Psoas muscle (tissue), 8 donors: ENCODE results near the gene IQCK. TPM values are rescaled to one million over a fixed set of nuclear protein-coding genes. Genes with fewer than 3 reads are reported as not detected.

Source experiments
- ATAC-seq, 4 donors: fragments of 200-7000 bp; cut with Tn5 transposase; one replicate each; pipeline ENCODE4 v1.9.1; 2020; ENCODE audit warnings: moderate library complexity in 3 of 4, mild to moderate bottlenecking in 2 of 4
- DNase-seq, 2 donors: peaks; one replicate each; pipeline ENCODE4 v3.0.0-alpha.2; 2020
- H3K27ac ChIP-seq: fragments of 200-600 bp; one replicate; pipeline ENCODE4 v1.8.0; 2022
- H3K27me3 ChIP-seq, 3 donors: fragments of 200-600 bp in 1 of 3; one replicate each; pipeline versions ENCODE4 v1.6.1 to v1.8.0; 2013 to 2022; ENCODE audit warnings: low read length in 2 of 3, mild to moderate bottlenecking in 2 of 3, moderate library complexity in 1 of 3; ENCODE audit not compliant: insufficient read depth in 3 of 3
- H3K36me3 ChIP-seq, 2 donors: fragments of 200-600 bp in 1 of 2; one replicate each; pipeline versions ENCODE4 v1.6.1 to v1.8.0; 2013 to 2022; ENCODE audit warnings: low read depth in 1 of 2, mild to moderate bottlenecking in 1 of 2, moderate library complexity in 1 of 2; ENCODE audit not compliant: insufficient read depth in 1 of 2
- H3K4me1 ChIP-seq: fragments of 200-600 bp; one replicate; pipeline ENCODE4 v1.8.0; 2022
- H3K4me3 ChIP-seq: fragments of 200-600 bp; one replicate; pipeline ENCODE4 v1.8.0; 2022; ENCODE audit warnings: mild to moderate bottlenecking
- H3K9me3 ChIP-seq: fragments of 200-600 bp; one replicate; pipeline ENCODE4 v1.8.0; 2022
- WGBS, 3 donors: extraction: QIAGEN DNeasy Blood & Tissue Kit; methylation state at CpG; one replicate each; pipeline versions ENCODE4 v1.1.6 to v1.1.7; 2013; 5-methylcytosine and 5-hydroxymethylcytosine counted together
- intact Hi-C, 2 donors: fragments of 100-400 bp; cut with DNase I; formaldehyde crosslinking; loops; one replicate each; pipeline versions ENCODE4 v1.11.0 to v1.14.2; 2022
- polyA plus RNA-seq, 3 donors: library from polyadenylated mRNA; stranded (reverse); fragments of 200-250 nt; gene quantifications; one replicate each; pipeline ENCODE4 v1.2.3, GENCODE V29; 2013
- total RNA-seq, 4 donors: library from RNA; stranded (reverse); fragmentation: NEBNext Ultra II Directional in 2 of 4; extraction: Animal tissue kit (Norgen Biotek cat#: 25700) in 2 of 4; gene quantifications; one replicate each; pipeline versions ENCODE4 v1.2.1 to v1.2.4, GENCODE V29; 2021 to 2023
- TF ChIP-seq, protein P1 (sequence below): fragments of 200-600 bp; IDR thresholded peaks from one replicate; pipeline ENCODE4 v1.8.0; 2022; ENCODE audit warnings: antibody characterized with exemption
- donor health status: healthy with polysubstance abuse.
- donor health status: DM: no; HTN: no; CAD: no; lungs with moderate emphysema.
- donor health status: Bipolar disorder and iron deficiency.
- donor health status: healthy.
- donor health status: DM: yes; HTN: yes; CAD: no.
- donor health status: DM: no; HTN: no; CAD: no.
- donor health status: DM: no; HTN: no; CAD: no.
- donor health status: DM: yes; HTN: yes; CAD: no.

IQCK gene
- total and polyA plus RNA-seq, 7 donors = 4.3 to 9.9 (median 6.3) TPM

DNA sequence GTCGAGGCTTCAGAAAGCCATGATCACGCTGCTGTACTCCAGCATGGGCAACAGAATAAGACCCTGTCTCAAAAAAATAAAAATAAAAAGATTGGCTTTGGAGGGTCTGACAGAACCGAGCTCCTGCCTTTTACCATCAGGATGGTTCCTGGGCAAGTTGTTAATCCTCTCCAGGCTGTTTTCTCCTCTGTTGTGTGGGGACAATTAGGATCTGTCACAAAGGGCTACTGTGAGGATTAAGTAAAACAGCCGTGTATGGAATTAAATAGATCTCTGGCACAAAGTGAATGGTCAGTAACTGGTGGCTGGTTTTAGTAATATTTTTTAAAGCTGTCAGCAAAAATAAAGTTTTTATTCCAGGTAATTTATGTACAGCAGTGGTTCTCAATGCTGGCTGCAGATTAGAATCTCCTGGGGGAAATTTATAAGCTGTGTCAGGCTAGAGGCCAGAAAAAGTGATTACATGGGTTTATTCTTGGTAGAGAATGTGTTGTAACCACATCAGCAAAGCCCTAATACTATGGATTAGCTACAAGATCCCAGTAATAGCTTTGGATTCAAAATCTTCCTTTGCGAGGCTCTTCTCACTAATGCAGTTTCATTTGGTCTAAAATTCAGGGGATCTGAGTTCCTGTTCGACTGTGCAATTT is 119.4 kb downstream of the IQCK start:
- Histone ChIP-seq H3K4me1 (peaks cover 59% of the 10 kb centered on the region), H3K9me3 (no peaks in the 10 kb centered on the region), H3K27ac (peak overlapping the region; percentile 89), H3K36me3 (no peaks in the 10 kb centered on the region), H3K27me3 (no peaks in the 10 kb centered on the region), H3K4me3 (no peak overlapping the region)
- 45 to 62% (median 55%) methylated on average over 6 of the region's 6 CpGs for WGBS, 3 donors
- intact Hi-C loops = no loop called here
- TF ChIP-seq, protein P1, sequence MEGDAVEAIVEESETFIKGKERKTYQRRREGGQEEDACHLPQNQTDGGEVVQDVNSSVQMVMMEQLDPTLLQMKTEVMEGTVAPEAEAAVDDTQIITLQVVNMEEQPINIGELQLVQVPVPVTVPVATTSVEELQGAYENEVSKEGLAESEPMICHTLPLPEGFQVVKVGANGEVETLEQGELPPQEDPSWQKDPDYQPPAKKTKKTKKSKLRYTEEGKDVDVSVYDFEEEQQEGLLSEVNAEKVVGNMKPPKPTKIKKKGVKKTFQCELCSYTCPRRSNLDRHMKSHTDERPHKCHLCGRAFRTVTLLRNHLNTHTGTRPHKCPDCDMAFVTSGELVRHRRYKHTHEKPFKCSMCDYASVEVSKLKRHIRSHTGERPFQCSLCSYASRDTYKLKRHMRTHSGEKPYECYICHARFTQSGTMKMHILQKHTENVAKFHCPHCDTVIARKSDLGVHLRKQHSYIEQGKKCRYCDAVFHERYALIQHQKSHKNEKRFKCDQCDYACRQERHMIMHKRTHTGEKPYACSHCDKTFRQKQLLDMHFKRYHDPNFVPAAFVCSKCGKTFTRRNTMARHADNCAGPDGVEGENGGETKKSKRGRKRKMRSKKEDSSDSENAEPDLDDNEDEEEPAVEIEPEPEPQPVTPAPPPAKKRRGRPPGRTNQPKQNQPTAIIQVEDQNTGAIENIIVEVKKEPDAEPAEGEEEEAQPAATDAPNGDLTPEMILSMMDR = no peak
- DNase-seq (no peak), ATAC-seq (peak in 3 of 4 donors; percentile 34 to 41 (median 38))

DNA sequence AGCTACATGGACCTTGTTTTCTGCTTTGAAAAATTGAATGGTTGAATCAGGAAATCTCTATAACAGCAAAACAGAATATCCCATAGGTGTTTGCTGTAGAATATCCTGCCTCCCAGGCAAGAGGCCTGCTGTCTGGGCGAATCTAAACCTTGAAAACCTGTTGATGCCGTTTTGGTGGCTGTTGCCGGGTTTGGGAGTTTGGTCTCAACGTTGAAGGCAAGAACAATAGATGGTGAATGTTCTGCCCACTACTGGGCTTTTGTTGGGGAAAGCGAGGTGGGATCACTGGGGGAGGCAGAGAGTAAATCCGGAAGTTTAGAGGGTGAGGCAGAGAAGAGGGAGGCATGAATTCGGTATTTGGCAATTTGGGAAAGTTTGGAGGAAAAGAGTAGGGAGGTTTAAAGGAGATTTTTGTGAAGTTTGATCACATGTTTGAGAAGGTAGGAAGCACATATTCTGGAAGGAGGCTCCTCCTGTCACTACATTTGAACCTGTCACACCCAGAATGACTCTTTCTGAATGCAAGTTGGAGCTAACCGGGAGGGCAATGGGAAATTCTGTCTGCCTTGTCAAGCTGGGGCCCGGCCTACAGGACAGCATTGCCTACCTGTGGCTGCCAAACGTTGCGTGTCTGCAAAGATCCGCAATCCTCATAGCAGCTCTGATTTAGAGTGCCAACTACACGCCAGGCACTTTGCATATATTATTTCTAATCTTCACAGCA is 120.1 kb downstream of the IQCK start:
- 56 to 66% (median 62%) methylated on average over 13 of the region's 13 CpGs for WGBS, 3 donors
- ATAC-seq = no peak
- H3K27ac ChIP-seq = peak overlapping the region; percentile 89

GRCh38 chr16:19840524-19841110 is 122.5 kb downstream of the IQCK start:
- H3K4me1 ChIP-seq = peaks cover 69% of the 10 kb centered on the region
- peak; percentile 88 to 91 (median 88) for ATAC-seq
- DNase-seq = peak; percentile 30 to 82
- TF ChIP-seq, protein P1 = no peak
- intact Hi-C loops = loop anchor here in 1 of 2 donors (5.0 kb wide), 1 partner anchor 37 kb away; no protein-coding TSS in a partner anchor
- H3K4me3 ChIP-seq = peak overlapping the region; percentile 45
- H3K27ac ChIP-seq = peak overlapping the region; percentile 89
- no peaks in the 10 kb centered on the region for H3K36me3 ChIP-seq
- WGBS, 3 donors = 5 to 12% (median 8%) methylated on average over 3 of the region's 3 CpGs
- H3K27me3 ChIP-seq = no peaks in the 10 kb centered on the region
- no peaks in the 10 kb centered on the region for H3K9me3 ChIP-seq

More for the DNA sequence above, 120.1 kb downstream of the IQCK start:
- intact Hi-C loops = no loop called here
- TF ChIP-seq, protein P1 = no peak
- Histone ChIP-seq H3K9me3 (no peaks in the 10 kb centered on the region), H3K27me3 (no peaks in the 10 kb centered on the region), H3K4me3 (no peak overlapping the region), H3K4me1 (peaks cover 61% of the 10 kb centered on the region), H3K36me3 (no peaks in the 10 kb centered on the region)
- DNase-seq = no peak

DNA sequence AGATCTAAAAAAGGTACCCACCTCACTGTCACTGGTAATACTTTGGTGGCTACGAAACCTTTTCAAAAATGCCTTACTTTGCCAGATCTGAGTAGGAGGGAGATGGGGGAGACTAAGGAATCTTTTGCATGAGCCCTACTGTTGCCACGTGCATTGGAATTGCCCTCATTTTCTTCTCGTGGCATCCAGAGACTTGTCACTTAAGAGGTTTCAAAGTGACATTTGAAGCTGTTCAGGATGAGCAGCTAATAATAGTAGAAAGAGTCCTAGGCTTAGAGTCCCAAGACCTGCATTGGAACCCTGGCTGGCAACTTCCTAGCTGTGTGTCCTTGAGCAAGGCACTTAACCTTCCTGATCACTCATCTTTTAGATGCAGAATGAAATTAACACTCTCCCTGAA is 123.1 kb downstream of the IQCK start:
- DNase-seq (no peak), ATAC-seq (peak; percentile 63 to 68 (median 65))
- no peaks in the 10 kb centered on the region for H3K9me3 ChIP-seq
- H3K27ac ChIP-seq = peak overlapping the region; percentile 89
- TF ChIP-seq, protein P1 = no peak
- no peaks in the 10 kb centered on the region for H3K27me3 ChIP-seq
- peaks cover 63% of the 10 kb centered on the region for H3K4me1 ChIP-seq
- no peaks in the 10 kb centered on the region for H3K36me3 ChIP-seq
- intact Hi-C loops = loop anchor here in 1 of 2 donors (5.0 kb wide), 1 partner anchor 36 kb away; no protein-coding TSS in a partner anchor
- H3K4me3 ChIP-seq = peak overlapping the region; percentile 45
- 22 to 31% (median 29%) methylated on average over 3 of the region's 3 CpGs for WGBS, 3 donors
